ENCODE measurements around the gene CCNY.

The CCNY gene

DNA sequence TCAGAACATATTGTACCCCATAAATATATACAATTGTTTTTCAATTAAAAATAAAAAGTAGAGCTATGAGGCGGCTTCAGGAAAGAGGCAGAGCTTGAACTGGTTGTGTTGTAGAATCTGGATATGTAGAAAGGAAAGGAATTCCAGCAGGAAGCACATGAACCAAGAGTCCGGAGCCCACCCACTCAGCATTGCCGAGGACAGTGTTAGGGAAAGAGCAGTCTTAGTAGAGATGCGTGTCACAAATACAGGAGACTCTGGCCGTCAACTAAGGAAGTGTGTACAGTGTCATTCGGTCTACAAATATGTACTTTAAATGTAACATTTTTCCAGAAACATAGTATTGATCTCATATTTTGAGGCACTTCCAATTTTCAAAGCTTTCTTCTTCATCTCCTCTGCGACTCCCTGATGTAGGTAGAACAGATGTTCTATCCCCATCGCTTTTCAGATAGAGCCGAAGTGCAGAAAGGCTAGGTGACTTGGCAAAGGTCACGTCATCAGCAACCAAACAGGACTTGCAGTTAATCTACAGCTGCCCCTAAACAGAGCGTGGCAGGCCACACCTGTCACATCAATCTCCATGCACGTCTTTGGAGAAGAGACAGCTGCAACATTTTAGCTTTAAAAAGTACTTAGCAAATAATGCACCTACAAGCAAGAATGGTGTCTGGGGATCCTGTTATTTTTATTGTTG is 243.6 kb downstream of the CCNY start:
- DNase-seq (ENCODE audit: low read depth in 2 of 2): no peak

DNA sequence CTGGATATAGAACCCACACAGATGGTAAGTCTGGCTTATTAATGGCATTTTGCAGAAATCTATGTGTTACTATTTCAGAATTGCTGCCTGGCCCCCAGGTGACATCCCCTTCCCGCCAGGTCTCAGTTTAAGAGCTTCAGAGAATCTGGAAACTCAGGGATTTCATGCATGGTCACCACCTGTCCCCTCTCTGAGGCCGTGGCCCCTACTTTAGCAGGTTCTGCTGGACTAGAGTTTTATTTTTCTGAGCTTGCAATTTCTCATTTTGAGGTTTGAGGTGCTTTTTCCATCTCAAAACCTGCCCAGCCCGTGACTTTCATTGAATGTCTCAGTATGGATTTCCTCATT is 244.1 kb downstream of the CCNY start:
- DNase-seq (ENCODE audit: low read depth in 2 of 2): no peak

DNA sequence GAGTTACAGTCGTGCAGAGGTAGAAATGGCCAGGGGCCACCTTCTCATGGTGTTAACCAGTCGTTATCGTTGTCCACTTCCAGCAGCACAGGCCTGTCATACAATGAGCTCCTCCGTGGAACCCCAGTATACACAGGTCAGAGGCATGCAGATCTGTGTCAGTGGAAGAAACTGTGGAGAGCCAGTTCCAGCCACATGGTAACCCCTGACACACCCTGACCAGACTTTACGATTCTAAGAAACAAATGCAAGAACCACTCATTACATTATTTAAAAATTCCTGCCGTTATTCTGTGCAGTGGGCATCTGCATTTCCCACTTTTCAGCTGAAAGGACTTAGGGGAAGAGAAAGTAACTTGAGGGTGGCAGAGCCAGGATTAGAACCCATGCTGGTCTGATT is 245.3 kb downstream of the CCNY start:
- DNase-seq (ENCODE audit: low read depth in 2 of 2): no peak

DNA sequence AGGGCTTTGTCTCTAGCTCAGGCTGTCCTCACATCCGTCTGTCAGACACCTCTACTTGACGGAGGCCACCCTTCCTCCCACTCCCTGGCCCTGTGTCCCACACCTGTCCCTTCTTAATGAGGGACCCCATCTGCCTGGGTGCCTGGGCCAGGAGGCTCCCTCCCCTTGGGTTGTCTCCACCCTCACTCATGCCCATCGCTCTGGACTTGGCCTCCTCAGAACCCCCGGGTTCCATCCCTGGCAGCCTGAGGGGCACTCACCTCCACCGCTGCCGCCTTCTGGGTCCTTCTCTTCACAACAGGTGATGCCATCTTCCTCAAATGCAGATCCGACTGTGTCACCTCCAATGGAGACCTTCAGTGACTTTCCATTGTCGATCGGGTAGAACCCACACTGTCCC is 248.6 kb downstream of the CCNY start:
- no peak for DNase-seq (ENCODE audit: low read depth in 2 of 2)

DNA sequence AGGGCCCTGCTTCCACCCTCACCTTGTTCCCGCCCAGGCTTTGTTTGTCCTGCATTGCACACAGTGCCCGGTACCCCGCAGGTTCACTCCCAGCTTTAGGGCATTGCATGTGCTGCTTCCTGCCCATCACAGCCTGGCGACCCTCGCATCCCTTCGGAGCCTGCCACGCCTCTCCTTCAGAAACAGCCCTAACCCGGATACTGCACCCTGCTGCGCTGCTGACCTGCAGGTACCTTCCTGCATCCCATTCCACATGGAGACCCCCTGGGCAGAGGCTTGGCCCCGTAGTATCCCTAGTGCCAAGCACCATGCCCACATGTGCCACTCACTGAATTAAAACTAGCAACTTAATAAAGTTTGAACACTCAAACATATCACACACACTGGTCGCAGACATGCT is 249.0 kb downstream of the CCNY start:
- no peak for DNase-seq (ENCODE audit: low read depth in 2 of 2)

DNA sequence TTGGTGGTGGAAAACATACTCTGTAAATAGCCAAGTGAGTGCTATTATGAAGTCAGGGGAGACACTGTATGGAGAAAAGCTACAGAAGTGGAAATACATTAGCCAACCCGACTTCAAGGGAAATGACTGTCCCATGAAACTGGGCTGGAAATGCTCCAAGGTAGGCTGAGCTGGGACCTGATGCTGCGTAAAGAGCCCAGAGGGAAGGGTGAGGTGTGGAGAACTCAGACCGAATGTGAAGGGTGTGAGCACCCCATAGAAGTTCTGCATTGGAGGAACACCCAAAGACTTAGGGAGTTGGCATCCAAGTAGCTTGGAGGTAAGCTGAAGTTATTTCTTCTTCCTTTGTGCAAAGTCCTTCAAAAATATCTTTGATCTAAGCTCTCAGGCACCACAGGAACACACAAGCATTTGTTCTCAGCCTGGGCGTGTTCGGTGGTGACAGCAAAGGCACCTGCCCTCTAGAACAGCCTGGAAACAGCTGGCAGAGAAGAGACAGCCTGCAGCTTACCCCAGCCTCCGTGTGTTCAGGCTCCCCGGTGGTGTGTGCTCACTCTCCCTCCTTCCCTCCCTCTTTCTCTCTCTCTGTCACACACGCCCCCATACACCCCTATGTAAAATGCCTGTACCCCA is 249.7 kb downstream of the CCNY start:
- DNase-seq (ENCODE audit: low read depth in 2 of 2): no peak

DNA sequence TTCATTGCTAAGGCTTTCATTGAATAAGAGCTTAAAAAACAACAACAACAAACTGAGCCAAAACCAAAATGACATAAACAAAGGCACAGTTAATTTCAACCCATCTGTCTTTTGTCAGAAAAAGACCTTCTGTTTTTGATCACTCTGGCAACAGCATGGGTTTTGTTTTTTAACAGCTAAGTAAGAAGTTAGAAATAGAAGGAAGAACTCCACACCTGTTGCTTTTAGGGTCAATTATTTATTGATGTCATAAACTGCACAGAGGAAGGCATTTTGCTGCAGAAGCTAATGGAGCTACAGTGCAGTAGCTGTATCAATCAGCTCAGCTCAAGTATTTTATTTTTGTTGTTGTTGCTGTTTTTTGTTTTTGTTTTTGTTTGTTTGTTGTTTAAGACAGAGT is 252.5 kb downstream of the CCNY start:
- no peak for DNase-seq (ENCODE audit: low read depth in 2 of 2)

DNA sequence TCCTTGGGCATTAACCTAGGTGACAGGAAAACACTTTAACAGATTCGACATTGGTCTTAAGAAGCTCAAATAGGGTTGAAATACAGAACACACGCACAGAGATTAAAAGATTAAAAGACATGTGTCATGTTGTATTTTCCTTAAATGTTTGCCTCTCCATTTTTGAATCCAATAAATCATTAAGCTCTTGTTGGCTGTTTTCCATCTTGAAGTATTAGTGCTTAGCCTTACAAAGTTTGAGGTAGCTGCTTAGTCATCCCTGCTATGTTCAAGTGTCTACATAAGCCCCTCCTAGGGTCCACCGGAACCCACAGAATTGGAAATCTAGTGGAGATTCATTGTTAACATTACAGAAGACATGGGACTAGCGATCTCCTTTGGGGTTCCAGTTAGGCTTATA is 256.1 kb downstream of the CCNY start:
- no peak for DNase-seq (ENCODE audit: low read depth in 2 of 2)

DNA sequence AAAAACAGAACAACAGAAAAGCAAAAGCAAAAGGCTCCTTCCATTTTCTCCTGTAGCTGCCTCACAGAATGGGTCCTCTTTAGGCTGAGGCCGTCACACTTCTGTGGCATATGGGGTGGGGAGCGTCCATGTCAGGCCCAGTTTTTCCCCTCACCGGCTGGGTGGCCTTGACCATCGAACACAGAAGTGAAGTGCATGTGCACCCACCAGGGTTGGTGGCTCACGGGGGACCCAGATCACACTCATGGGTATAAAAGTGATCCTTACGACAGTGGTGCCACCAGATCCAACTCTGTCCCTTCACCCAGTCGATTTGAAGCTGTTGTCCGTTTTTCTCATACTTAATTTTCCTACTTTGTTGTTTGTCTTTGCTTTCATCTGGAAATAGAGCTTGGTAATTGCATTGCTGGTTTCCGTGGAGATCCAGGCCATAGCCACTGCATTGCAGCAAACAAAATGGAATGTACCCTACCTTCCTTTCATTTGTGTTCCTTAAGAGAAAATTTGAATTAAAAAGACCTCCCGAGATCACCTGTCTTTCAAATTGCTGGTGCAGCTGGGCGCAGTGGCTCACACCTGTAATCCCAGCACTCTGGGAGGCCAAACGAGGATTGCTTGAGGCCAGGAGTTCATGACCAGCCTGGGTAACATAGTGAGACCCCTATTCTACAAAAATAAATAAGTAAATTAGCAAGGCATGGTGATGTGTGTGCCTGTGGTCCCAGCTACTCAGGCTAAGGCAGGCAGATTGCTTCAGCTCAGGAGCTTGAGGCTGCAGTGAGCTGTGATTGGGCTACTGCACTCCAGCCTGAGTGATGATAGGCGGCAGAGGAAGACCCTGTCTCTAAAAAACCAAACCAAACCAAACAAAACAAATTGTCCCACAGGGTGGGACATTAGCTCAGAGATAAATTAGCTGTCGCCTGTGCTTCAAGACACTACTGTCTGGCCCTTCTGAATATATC is 258.1 kb downstream of the CCNY start:
- DNase-seq (ENCODE audit: low read depth in 2 of 2): no peak

DNA sequence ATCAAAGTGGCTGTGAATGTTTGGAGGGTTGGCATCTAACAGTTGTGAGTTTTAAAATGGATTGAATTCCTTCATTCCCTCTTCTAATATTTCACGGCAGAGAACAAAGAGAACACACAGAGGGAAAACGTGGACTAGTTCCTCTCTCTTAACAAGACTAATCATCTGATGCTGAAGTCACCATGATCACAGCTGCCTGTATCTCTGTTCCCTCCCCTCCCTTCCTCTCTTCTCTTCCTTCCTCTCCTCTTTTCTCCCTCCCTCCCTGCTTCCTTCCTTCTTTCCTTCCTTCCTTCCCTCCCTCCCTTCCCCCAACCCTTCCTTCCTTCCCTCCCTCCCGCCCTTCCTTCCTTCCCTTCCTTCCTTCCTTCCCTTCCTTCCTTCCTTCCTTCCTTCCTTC is 258.8 kb downstream of the CCNY start:
- no peak for DNase-seq (ENCODE audit: low read depth in 2 of 2)

DNA sequence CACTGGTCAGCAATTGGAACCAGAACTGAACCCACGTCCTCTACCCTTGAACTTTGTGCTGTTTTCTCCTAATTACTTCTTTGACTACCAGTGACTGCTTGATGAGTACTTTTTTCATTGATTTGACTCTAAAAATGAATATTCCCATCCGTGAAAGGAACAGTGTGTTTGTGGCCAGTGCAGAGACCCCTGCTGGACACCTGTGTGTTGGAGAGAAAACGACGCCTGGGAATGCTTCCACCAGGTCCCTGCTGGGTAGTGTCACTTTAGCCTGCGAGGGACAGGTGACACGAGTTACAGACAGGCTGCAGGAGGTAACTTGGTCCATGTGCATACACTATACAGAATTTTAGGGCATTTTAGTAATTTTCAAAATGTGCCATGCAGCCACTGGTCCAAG is 262.1 kb downstream of the CCNY start:
- DNase-seq (ENCODE audit: low read depth in 2 of 2): no peak

DNA sequence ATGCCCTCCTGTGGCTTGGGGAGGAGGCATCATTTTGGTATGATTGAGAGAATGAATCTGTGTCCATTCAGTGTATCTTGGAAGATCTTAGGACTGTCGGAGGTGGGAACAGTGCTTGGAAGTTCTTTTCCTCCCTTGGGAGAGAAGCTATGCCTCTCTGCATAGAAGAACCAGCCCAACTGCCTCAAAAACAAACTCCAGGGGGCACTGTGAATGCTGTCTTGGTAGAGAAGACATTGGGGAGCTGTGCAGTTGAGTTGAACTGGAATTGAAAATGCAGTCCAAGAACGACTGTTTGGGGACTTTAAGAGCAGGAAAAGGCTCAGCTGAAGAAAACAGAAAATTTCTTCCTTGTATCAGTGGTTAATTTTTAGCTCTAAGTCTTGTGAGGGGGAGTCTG is 263.9 kb downstream of the CCNY start:
- no peak for DNase-seq (ENCODE audit: low read depth in 2 of 2)

DNA sequence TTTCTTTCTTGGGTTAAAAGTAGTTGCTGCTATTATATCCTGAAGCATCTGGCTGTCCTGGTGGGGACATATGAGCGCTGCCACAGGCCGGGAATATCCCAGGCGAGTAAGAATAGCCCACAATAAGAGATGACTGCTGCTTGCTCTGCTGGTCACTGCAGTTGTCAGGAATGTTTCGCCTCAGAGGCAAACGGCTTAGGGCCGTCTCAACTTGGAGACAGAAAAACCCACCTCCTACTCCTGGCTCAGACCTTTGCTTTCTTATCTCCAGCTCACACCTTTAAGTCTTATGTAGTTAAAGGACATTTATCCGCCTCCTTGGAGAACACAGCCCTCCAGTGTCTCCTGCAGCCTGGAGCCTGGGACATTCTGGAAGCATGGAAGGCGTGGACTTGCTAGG is 268.9 kb downstream of the CCNY start, which contains the start of gene GJD4:
GJD4 (plus strand) TSS at position 151 of the 400 bp plus-strand sequence; CDS start at position 378, 227 bp downstream.
- no peak for DNase-seq (ENCODE audit: low read depth in 2 of 2)

DNA sequence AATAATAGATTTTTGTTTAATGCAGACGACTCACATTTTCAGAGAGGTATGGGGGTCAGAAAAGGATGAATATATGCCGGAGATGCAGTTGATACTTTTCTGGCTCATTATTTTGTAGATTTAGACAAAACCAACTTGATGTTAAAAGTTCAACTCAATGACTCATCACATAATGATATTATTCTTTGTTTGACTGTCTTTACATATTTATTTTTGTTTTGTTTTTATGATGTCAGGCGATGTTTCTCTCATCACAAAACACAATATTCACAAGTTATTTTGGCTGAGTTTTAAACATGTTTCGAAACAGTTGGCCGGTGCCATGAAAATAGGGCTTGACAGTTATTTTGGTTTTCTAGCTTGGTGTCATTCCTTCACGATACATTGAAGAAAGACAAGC is 270.1 kb downstream of the CCNY start:
- DNase-seq (ENCODE audit: low read depth in 2 of 2): no peak

DNA sequence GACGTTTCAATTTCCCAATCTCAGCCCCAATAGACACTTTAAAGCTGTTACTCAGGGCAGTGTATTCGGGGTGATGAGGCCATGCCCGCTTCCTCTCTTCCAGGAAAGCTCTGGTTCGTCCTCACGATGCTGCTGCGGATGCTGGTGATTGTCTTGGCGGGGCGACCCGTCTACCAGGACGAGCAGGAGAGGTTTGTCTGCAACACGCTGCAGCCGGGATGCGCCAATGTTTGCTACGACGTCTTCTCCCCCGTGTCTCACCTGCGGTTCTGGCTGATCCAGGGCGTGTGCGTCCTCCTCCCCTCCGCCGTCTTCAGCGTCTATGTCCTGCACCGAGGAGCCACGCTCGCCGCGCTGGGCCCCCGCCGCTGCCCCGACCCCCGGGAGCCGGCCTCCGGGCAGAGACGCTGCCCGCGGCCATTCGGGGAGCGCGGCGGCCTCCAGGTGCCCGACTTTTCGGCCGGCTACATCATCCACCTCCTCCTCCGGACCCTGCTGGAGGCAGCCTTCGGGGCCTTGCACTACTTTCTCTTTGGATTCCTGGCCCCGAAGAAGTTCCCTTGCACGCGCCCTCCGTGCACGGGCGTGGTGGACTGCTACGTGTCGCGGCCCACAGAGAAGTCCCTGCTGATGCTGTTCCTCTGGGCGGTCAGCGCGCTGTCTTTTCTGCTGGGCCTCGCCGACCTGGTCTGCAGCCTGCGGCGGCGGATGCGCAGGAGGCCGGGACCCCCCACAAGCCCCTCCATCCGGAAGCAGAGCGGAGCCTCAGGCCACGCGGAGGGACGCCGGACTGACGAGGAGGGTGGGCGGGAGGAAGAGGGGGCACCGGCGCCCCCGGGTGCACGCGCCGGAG is 271.4 kb downstream of the CCNY start:
- DNase-seq (ENCODE audit: low read depth in 2 of 2): no peak

DNA sequence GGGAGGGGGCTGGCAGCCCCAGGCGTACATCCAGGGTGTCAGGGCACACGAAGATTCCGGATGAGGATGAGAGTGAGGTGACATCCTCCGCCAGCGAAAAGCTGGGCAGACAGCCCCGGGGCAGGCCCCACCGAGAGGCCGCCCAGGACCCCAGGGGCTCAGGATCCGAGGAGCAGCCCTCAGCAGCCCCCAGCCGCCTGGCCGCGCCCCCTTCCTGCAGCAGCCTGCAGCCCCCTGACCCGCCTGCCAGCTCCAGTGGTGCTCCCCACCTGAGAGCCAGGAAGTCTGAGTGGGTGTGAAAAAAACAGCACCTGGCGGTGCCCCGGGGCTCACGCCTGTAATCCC is 272.0 kb downstream of the CCNY start:
- DNase-seq (ENCODE audit: low read depth in 2 of 2): no peak

DNA sequence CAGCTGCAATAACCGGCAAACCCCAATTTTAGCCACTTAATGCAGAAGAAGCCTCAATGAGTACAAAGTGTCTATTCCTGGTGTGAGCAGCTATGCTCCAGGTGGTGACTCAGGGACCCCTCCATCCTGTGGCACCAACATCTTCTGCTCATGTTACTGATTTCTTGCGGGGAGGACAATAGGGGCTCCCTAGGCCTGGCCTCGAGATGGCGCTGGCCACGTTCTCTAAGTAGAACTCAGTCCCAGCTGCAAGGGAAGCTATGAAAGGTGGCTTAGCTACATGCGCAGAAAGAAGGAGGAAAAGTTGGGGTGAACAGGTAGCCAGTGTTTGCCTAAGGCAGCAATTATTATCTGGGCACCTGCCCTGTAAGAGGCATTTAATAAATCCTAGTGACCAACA is 275.4 kb downstream of the CCNY start:
- no peak for DNase-seq (ENCODE audit: low read depth in 2 of 2)

DNA sequence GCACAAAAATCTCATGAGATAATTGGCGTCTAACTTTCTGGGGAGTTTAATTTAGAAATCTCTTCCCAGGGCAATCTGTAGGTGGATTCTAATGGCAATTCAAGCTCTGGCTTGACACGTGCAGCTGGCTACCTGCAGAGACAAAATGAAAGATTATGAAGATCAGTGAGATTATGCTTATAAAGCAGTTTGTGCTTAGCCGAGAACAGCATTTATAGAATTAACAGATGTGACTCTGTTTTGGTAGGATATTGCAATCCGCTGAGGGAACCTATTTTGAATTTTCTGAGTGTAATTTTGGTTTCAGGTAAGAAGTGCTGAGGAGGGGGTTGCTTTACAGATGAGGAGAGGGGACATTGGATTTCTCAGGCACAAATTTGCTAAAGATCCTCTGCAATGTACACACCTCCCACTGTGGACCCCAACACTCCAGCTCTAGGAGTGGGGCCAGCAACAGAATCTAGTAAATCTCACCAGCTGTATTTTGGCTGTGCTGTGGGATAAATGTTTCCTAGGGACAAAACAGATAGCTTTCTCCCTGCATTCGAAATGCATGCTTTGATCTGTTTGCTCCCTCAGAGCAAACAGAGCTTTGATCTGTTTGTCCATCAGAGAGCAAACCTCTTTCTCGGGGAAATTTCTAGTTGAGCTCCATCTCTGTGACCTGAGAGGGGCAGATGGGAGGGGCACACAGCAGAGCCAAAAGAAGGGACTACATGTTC is 276.2 kb downstream of the CCNY start:
- no peak for DNase-seq (ENCODE audit: low read depth in 2 of 2)

DNA sequence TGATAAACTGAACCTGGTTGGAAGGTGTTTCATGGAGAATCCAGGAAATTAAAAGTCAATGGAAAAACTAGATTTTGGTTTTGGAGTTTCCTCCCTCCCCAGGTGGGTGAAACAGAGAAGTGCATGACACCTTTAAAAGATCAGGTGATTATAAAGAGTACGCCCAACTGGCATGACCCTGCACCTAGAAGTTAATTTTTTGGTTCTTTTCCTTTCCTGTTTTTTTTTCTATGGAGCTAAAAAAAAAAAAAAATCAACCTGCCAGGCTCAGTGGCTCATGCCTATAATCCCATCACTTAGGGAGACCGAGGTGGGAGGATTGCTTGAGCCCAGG is 276.8 kb downstream of the CCNY start:
- DNase-seq (ENCODE audit: low read depth in 2 of 2): no peak

DNA sequence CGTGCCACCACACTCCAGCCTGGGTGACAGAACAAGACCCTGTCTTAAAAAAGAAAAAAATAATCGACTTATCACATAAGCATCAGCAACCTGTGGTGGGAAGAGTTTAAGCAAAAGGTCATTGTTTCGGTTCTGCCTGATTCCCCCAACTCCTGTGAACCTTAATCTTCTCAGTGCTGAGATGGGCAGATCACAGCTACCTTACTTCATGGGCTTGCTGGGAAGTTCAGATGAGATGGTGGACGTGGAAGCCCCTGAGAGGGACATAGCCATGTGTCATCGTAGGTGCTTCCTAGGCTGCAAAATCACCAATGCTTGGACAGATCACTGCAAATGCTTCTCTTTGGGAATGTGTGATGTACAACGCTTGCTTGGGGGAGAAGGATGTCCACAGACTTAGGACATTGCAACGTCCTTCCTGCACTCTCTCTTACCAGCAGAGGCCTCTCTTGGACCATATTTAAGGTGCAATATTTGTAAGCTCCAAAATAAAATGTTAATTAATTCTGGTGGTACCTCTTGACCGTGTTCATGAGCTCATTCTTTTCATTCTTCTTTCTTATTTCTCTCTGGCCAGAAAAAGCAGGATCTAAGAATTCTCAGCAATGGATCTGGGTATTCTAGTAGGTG is 277.4 kb downstream of the CCNY start:
- DNase-seq (ENCODE audit: low read depth in 2 of 2): no peak

DNA sequence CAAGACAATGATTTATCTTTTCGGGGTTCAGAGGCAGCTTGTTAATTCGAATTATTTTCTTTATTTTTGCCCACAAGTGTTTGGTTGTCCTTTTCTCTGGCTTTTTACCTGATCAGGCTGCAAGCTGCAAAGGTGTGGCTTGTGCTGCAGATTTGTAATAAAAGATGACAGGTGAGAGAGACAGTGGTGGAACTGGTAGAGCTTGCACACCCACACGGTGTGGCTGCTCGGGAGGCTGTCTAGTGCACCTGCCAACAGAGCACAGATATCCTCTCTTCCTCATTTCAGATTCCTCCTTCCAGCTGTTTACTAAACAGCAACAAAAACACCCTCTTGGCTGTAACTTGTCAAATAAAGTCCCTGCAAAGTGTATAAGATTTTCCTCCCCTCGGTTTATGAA is 278.0 kb downstream of the CCNY start:
- DNase-seq (ENCODE audit: low read depth in 2 of 2): no peak
